Metanephros (tissue), 1 donor: ENCODE data around the gene RAB39A. TPM values are rescaled to one million over a fixed set of nuclear protein-coding genes. Genes with fewer than 3 reads are reported as not detected.

Source experiments
- total RNA-seq: library from RNA; depleted of rRNA; stranded (reverse); fragments of >200 nt; gene quantifications from one replicate; pipeline ENCODE4 v1.2.3, GENCODE V29; 2014

Gene RAB39A, protein sequence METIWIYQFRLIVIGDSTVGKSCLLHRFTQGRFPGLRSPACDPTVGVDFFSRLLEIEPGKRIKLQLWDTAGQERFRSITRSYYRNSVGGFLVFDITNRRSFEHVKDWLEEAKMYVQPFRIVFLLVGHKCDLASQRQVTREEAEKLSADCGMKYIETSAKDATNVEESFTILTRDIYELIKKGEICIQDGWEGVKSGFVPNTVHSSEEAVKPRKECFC
- total RNA-seq: 1.5 TPM

DNA sequence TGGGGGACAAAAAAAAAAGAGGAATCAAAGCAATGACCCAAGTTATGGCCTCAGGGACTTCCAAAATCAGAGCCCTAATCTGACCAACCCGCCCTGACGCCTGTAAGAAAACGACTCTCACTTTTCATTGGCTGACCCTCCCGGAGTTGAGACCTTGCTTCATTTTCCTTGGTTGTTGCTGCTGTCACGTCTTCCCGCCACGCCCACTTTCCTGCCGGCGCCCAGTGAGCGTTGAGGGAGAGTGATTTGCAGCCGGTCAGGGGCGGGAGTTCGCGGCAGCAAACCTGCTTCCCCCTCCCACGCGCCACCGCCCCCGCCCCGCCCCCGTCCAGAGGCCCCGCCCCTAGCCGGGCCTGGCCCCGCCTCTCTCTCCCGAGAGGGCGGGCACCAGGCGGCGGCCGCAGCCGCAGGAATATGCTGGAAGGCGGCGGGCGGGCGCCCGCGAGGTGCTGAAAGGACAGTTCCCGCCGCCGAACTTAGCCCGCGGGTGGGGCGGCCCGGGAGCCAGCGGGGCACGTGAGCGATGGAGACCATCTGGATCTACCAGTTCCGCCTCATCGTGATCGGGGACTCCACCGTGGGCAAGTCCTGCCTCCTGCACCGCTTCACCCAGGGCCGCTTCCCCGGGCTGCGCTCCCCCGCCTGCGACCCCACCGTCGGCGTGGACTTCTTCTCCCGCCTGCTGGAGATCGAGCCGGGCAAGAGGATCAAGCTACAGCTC is at the start of gene RAB39A:
RAB39A (plus strand) TSS at position 403 of the 721 bp plus-strand sequence; CDS start at position 524, 121 bp downstream.

DNA sequence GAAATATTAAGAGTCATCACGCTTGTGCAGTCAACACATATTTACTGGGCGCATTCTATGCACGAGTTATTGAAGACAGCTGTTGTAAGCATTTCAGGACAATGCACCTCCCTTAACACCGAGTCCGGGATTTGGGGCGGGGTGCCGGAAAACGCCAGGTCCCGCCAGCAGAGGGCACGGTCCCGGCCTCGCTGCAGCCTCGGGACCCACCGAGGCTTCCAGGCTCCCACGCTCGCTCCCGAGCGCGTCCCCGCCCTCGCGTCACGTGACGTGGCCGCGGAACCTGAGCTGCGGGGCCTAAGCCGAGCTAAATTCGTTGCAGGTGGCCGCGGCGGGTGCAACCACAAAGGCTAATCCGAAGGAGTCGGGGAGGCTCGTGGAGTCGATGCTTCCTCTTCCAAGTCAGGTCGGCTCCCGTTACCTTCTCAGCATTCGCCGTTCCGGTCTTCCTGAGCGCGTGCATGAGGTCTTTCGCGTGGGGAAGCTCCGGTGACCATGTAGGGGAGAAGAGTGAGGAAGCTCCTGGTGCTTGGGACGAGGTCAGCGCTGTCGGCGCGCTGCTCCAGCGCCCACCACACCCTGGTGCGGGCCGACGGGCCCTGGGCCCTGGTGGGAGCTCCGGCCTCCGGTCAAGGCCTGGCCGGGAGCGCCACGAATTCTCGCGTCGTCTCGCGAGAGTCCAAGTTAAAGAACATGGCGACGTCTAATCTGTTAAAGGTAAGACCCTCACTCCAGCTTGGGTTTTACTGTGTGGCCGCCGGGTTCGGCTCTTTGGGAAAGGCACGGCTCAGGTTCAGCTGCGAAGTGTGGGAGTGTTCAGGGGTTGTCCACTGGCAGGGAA is 80.6 kb downstream of the RAB39A start, which contains the start of gene CUL5:
CUL5 (plus strand) TSS at position 243 of the 841 bp plus-strand sequence; CDS start at position 694, 451 bp downstream.

Other genes starting within 250 kb of the RAB39A start
- gene SLN, start 216.4 kb upstream of the RAB39A start, total RNA-seq: 441 TPM
- gene SLC35F2, start 69.7 kb upstream of the RAB39A start, total RNA-seq: 12.1 TPM
- gene CUL5, start 80.5 kb downstream of the RAB39A start, total RNA-seq: 37.0 TPM
- gene ACAT1, start 193.1 kb downstream of the RAB39A start, total RNA-seq: 160 TPM